Lung (tissue), 12 donors: ENCODE results near the gene ABCA1. TPM values are rescaled to one million over a fixed set of nuclear protein-coding genes. Genes with fewer than 3 reads are reported as not detected.

Experiments used
- ATAC-seq: fragments of 200-7000 bp; cut with Tn5 transposase; one replicate; pipeline ENCODE4 v1.9.1; 2020; ENCODE audit warnings: moderate number of reproducible peaks; ENCODE audit not compliant: insufficient read depth, low FRiP score
- DNase-seq, 3 donors: peaks; one replicate each; pipeline ENCODE4 v3.0.0-alpha.2; 2013 to 2017
- H3K27ac ChIP-seq, 2 donors: one replicate each; pipeline ENCODE4 v1.5.1; 2013; ENCODE audit warnings: mild to moderate bottlenecking in 2 of 2, moderate library complexity in 2 of 2, control low read depth in 1 of 2, inconsistent platforms in 1 of 2, low read depth in 1 of 2, low read length in 1 of 2
- H3K27me3 ChIP-seq, 3 donors: one replicate each; pipeline ENCODE4 v1.5.1; 2013; ENCODE audit warnings: low read length in 2 of 3; ENCODE audit not compliant: control insufficient read depth in 3 of 3, insufficient read depth in 3 of 3
- H3K36me3 ChIP-seq, 4 donors: one replicate each; pipeline ENCODE4 v1.5.1; 2013; ENCODE audit warnings: low read length in 4 of 4, mild to moderate bottlenecking in 1 of 4, moderate library complexity in 1 of 4; ENCODE audit not compliant: control insufficient read depth in 4 of 4, insufficient read depth in 4 of 4
- H3K4me1 ChIP-seq, 5 donors: one replicate each; pipeline ENCODE4 v1.5.1; 2013; ENCODE audit warnings: low read length in 5 of 5, mild to moderate bottlenecking in 2 of 5, moderate library complexity in 1 of 5; ENCODE audit not compliant: control insufficient read depth in 5 of 5, insufficient read depth in 5 of 5
- H3K4me3 ChIP-seq: one replicate; pipeline ENCODE4 v1.5.1; 2013; ENCODE audit warnings: mild to moderate bottlenecking, control low read depth, moderate library complexity
- H3K9ac ChIP-seq, 2 donors: one replicate each; pipeline ENCODE4 v1.5.1; 2013; ENCODE audit warnings: low read length in 2 of 2, control low read depth in 1 of 2; ENCODE audit not compliant: insufficient read depth in 1 of 2
- H3K9me3 ChIP-seq, 4 donors: one replicate each; pipeline ENCODE4 v1.5.1; 2013; ENCODE audit warnings: low read length in 3 of 4, mild to moderate bottlenecking in 1 of 4, moderate library complexity in 1 of 4; ENCODE audit not compliant: control insufficient read depth in 4 of 4, insufficient read depth in 3 of 4
- CTCF ChIP-seq: IDR thresholded peaks from 2 replicates; pipeline ENCODE4 v1.5.1; 2012; ENCODE audit warnings: mild to moderate bottlenecking; ENCODE audit errors: control extremely low read depth, extremely low read depth
- WGBS, 2 donors: extraction: QIAGEN DNeasy Blood & Tissue Kit; methylation state at CpG; one replicate each; pipeline ENCODE4 v1.1.7; 2013; 5-methylcytosine and 5-hydroxymethylcytosine counted together
- polyA plus RNA-seq, 2 donors: library from polyadenylated mRNA; stranded (reverse); fragments of 200-250 nt; gene quantifications; one replicate each; pipeline ENCODE4 v1.2.1, GENCODE V29; 2013
- total RNA-seq, 2 donors: library from RNA; depleted of rRNA in 1 of 2; stranded (reverse); fragments of >200 nt in 1 of 2; gene quantifications; one replicate each; pipeline ENCODE4 v1.2.1, GENCODE V29; 2014 to 2021
- donor health status: control.
- donor health status: control.
- donor health status: Bipolar disorder and iron deficiency.
- donor health status: healthy.
- donor health status: DM: yes; HTN: yes; CAD: no.

Gene ABCA1
- total and polyA plus RNA-seq, 4 donors: 5.4 to 140 (median 16.8) TPM

GRCh38 chr9:104780796-104781395, 147.1 kb downstream of the ABCA1 start:
- ATAC-seq (peak; percentile 51), DNase-seq (peak in 2 of 3 donors; percentile 62 to 64)
- 84 to 89% methylated on average over 1 of the region's 1 CpG for WGBS, 2 donors
- Histone ChIP-seq H3K4me3 (no peak overlapping the region), H3K27me3 (no peaks in the 10 kb centered on the region), H3K27ac (no peak overlapping the region), H3K9me3 (no peaks in the 10 kb centered on the region), H3K36me3 (peaks cover 5 to 26% (median 11%) of the 10 kb centered on the region in 4 donors), H3K4me1 (peaks cover 0 to 19% (median 0%) of the 10 kb centered on the region in 5 donors), H3K9ac (no peak overlapping the region)
- TF ChIP-seq CTCF: peak; percentile 6

GRCh38 chr9:104779946-104780535, 147.9 kb downstream of the ABCA1 start:
- Histone ChIP-seq H3K9me3 (no peaks in the 10 kb centered on the region), H3K9ac (no peak overlapping the region), H3K4me1 (peaks cover 0 to 24% (median 0%) of the 10 kb centered on the region in 5 donors), H3K4me3 (no peak overlapping the region), H3K27me3 (no peaks in the 10 kb centered on the region), H3K27ac (peak overlapping the region in 1 of 2 donors; percentile 21), H3K36me3 (peaks cover 4 to 19% (median 6%) of the 10 kb centered on the region in 4 donors)
- 79 to 81% methylated on average over 9 of the region's 9 CpGs for WGBS, 2 donors
- ATAC-seq (no peak), DNase-seq (no peak)
- no peak for TF ChIP-seq CTCF

GRCh38 chr9:104779334-104779733, 148.6 kb downstream of the ABCA1 start:
- ATAC-seq: no peak
- Histone ChIP-seq H3K36me3 (peaks cover 4 to 16% (median 5%) of the 10 kb centered on the region in 4 donors), H3K27me3 (no peaks in the 10 kb centered on the region), H3K4me1 (peaks cover 0 to 24% (median 0%) of the 10 kb centered on the region in 5 donors), H3K9ac (no peak overlapping the region), H3K27ac (no peak overlapping the region), H3K9me3 (no peaks in the 10 kb centered on the region), H3K4me3 (no peak overlapping the region)
- WGBS, 2 donors: 62 to 88% methylated on average over 1 of the region's 1 CpG
- DNase-seq: peak in 1 of 3 donors; percentile 34
- no peak for TF ChIP-seq CTCF
